ENCODE measurements around the gene PLXNA2. TPM values are rescaled to one million over a fixed set of nuclear protein-coding genes. Genes with fewer than 3 reads are reported as not detected.

Gene PLXNA2
- total RNA-seq, 1 donor from 2014 or later: 9.0 TPM

- FAIRE-seq: no peak
- no peak for DNase-seq (ENCODE audit: low read depth)
- H3K36me3 ChIP-seq (ENCODE audit: control insufficient read depth, insufficient read depth, low read length): peaks cover 3% of the 10 kb centered on the region
- TF ChIP-seq CTCF (IDR thresholded peaks at IDR 0.05; ENCODE audit: insufficient read depth, low read length, severe bottlenecking): no peak
- H3K4me3 ChIP-seq (ENCODE audit: low read depth, low read length): no peak overlapping the region
- no peaks in the 10 kb centered on the region for H3K27me3 ChIP-seq (ENCODE audit: control insufficient read depth, insufficient read depth, low read length)
Observed at GRCh38 chr1:208160259-208160819, 83.8 kb downstream of the PLXNA2 start.

- peaks cover 3% of the 10 kb centered on the region for H3K36me3 ChIP-seq (ENCODE audit: control insufficient read depth, insufficient read depth, low read length)
- no peaks in the 10 kb centered on the region for H3K27me3 ChIP-seq (ENCODE audit: control insufficient read depth, insufficient read depth, low read length)
- no peak for TF ChIP-seq CTCF (IDR thresholded peaks at IDR 0.05; ENCODE audit: insufficient read depth, low read length, severe bottlenecking)
- H3K4me3 ChIP-seq (ENCODE audit: low read depth, low read length): no peak overlapping the region
- FAIRE-seq: no peak
- no peak for DNase-seq (ENCODE audit: low read depth)
Observed at GRCh38 chr1:208159555-208160258, 84.5 kb downstream of the PLXNA2 start.

GRCh38 chr1:208158640-208159554 lies 85.3 kb downstream of the PLXNA2 start:
- Histone ChIP-seq H3K27me3 (ENCODE audit: control insufficient read depth, insufficient read depth, low read length) (no peaks in the 10 kb centered on the region), H3K4me3 (ENCODE audit: low read depth, low read length) (no peak overlapping the region), H3K36me3 (ENCODE audit: control insufficient read depth, insufficient read depth, low read length) (peaks cover 3% of the 10 kb centered on the region)
- FAIRE-seq: no peak
- DNase-seq (ENCODE audit: low read depth): no peak
- TF ChIP-seq CTCF (IDR thresholded peaks at IDR 0.05; ENCODE audit: insufficient read depth, low read length, severe bottlenecking): no peak

- DNase-seq (ENCODE audit: low read depth) (no peak), FAIRE-seq (no peak)
- TF ChIP-seq CTCF (IDR thresholded peaks at IDR 0.05; ENCODE audit: insufficient read depth, low read length, severe bottlenecking): no peak
- H3K27me3 ChIP-seq (ENCODE audit: control insufficient read depth, insufficient read depth, low read length): no peaks in the 10 kb centered on the region
- H3K36me3 ChIP-seq (ENCODE audit: control insufficient read depth, insufficient read depth, low read length): peaks cover 3% of the 10 kb centered on the region
- H3K4me3 ChIP-seq (ENCODE audit: low read depth, low read length): no peak overlapping the region
Observed at GRCh38 chr1:208157769-208158168, 86.4 kb downstream of the PLXNA2 start.

- no peak for TF ChIP-seq CTCF (IDR thresholded peaks at IDR 0.05; ENCODE audit: insufficient read depth, low read length, severe bottlenecking)
- H3K36me3 ChIP-seq (ENCODE audit: control insufficient read depth, insufficient read depth, low read length): peaks cover 3% of the 10 kb centered on the region
- no peak for FAIRE-seq
Observed at GRCh38 chr1:208156741-208157140, 87.4 kb downstream of the PLXNA2 start.

More at GRCh38 chr1:208156741-208157140, 87.4 kb downstream of the PLXNA2 start:
- H3K4me3 ChIP-seq (ENCODE audit: low read depth, low read length): no peak overlapping the region
- no peak for DNase-seq (ENCODE audit: low read depth)
- no peaks in the 10 kb centered on the region for H3K27me3 ChIP-seq (ENCODE audit: control insufficient read depth, insufficient read depth, low read length)

Data from bronchial epithelial cell (primary cell).